Neural progenitor cell (in vitro differentiated cells): ENCODE results near the gene IGHMBP2.

Experiments used
- CTCF ChIP-seq: fragments of 200-600 bp; sonication (generic); IDR thresholded peaks from 2 replicates; pipeline ENCODE4 v1.5.1; 2017; ENCODE audit warnings: antibody characterized with exemption, mild to moderate bottlenecking
- EZH2 ChIP-seq: fragments of 200-600 bp; sonication (generic); IDR thresholded peaks from 2 replicates; pipeline ENCODE4 v1.6.1; 2017; ENCODE audit warnings: antibody characterized with exemption, mild to moderate bottlenecking, moderate library complexity
- EZH2phosphoT487 ChIP-seq: fragments of 200-600 bp; sonication (generic); IDR thresholded peaks from 2 replicates; pipeline ENCODE4 v1.6.1; 2017; ENCODE audit warnings: antibody characterized with exemption

- TF ChIP-seq CTCF, result no peak
- no peak for TF ChIP-seq EZH2
- TF ChIP-seq EZH2phosphoT487, result no peak
These were observed 77.0 kb downstream of the IGHMBP2 start, which contains the start of gene MRGPRD for GRCh38 chr11:68980776-68981065.
